IPS-NIHi11 (cell line): ENCODE measurements around the gene CDC42EP5.
"Not testable (repeated sequence)": the region's sequence is repeated elsewhere in the genome, so short reads cannot be mapped to it uniquely, and the experiment has no call there.

Experiments
- DNase-seq: peaks from one replicate; pipeline ENCODE4 v3.0.0; 2012; ENCODE audit warnings: mixed read lengths, low spot score

CDC42EP5 gene

GRCh38 chr19:54448774-54449700 is 24.1 kb downstream of the CDC42EP5 start, which contains the start of gene LENG8:
Gene LENG8, plus strand, starts transcription at chr19:54449199. Its CDS starts 2,146 bp downstream, at chr19:54451345.
- DNase-seq, result peak; percentile 97

GRCh38 chr19:54448040-54448773 is 24.9 kb downstream of the CDC42EP5 start:
- peak; percentile 61 for DNase-seq

GRCh38 chr19:54446349-54446748 is 26.7 kb downstream of the CDC42EP5 start:
- DNase-seq, result not testable (repeated sequence)

- no peak for DNase-seq
Measured at GRCh38 chr19:54444737-54445136, 28.4 kb downstream of the CDC42EP5 start.

GRCh38 chr19:54440641-54441040 is 32.5 kb downstream of the CDC42EP5 start:
- no peak for DNase-seq

- peak; percentile 78 for DNase-seq
Measured at GRCh38 chr19:54439174-54439851, 33.8 kb downstream of the CDC42EP5 start.

- DNase-seq, result no peak
Measured at GRCh38 chr19:54436628-54437252, 36.4 kb downstream of the CDC42EP5 start.

- no peak for DNase-seq
Measured at GRCh38 chr19:54436031-54436523, 37.0 kb downstream of the CDC42EP5 start.

- no peak for DNase-seq
Measured at GRCh38 chr19:54435551-54436016, 37.5 kb downstream of the CDC42EP5 start.

- no peak for DNase-seq
Measured at GRCh38 chr19:54434873-54435214, 38.3 kb downstream of the CDC42EP5 start.

- no peak for DNase-seq
Measured at GRCh38 chr19:54434112-54434872, 38.8 kb downstream of the CDC42EP5 start.

- DNase-seq, result no peak
Measured at GRCh38 chr19:54433697-54434096, 39.4 kb downstream of the CDC42EP5 start.

GRCh38 chr19:54432144-54432738 is 40.9 kb downstream of the CDC42EP5 start:
- no peak for DNase-seq

GRCh38 chr19:54431255-54431838 is 41.7 kb downstream of the CDC42EP5 start:
- peak; percentile 22 for DNase-seq

- DNase-seq, result peak; percentile 89
Measured at GRCh38 chr19:54430306-54431254, 42.5 kb downstream of the CDC42EP5 start.

- DNase-seq, result peak; percentile 46
Measured at GRCh38 chr19:54429545-54430227, 43.4 kb downstream of the CDC42EP5 start.

GRCh38 chr19:54429176-54429495 is 44.0 kb downstream of the CDC42EP5 start:
- DNase-seq, result no peak
